ENCODE measurements around the gene CARS2. TPM values are rescaled to one million over a fixed set of nuclear protein-coding genes. Genes with fewer than 3 reads are reported as not detected.
"Not testable (repeated sequence)": the region's sequence is repeated elsewhere in the genome, so short reads cannot be mapped to it uniquely, and the experiment has no call there.

The CARS2 gene
- total and polyA plus RNA-seq, 2 experiments from 2014 or later, result 39.0 to 53.5 TPM

- TF ChIP-seq REST (IDR thresholded peaks at IDR 0.05; ENCODE audit: unreplicated experiment) (no peak), EZH2phosphoT487 (IDR thresholded peaks at IDR 0.05; ENCODE audit: unreplicated experiment) (no peak), CTCF (conservative IDR thresholded peaks at IDR 0.05; ENCODE audit: low read depth in 2 of 2) (no peak)
Observed at GRCh38 chr13:110702089-110702488, 3.8 kb downstream of the CARS2 start (continued).

DNA sequence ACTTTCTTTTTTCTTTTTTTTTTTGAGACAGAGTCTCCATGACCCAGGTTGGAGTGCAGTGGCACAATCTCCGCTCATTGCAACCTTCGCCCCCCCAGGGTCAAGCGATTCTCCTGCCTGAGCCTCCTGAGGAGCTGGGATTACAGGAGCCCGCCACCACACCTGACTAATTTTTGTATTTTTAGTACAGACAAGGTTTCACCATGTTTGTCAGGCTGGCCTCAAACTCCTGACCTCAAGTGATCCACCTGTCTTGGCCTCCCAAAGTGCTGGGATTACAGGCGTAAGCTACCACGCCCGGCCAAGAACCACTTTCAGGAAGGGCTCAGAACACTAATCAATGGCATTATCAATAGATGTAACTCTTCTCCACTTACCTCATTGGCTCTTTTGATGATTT is 4.9 kb downstream of the CARS2 start:
- Mint-ChIP-seq H3K36me3 (ENCODE audit: low read depth) (peaks cover 49% of the 10 kb centered on the region), H3K4me1 (peaks cover 16% of the 10 kb centered on the region)
- not testable (repeated sequence) for ATAC-seq; H3K27me3 Mint-ChIP-seq (ENCODE audit: insufficient read depth, low read depth, poor library complexity); H3K27ac Mint-ChIP-seq; H3K9me2 ChIP-seq (ENCODE audit: insufficient read depth); DNase-seq (ENCODE audit: low spot score); H2AFZ ChIP-seq; H4K20me1 ChIP-seq (replicated peaks; ENCODE audit: insufficient read depth); H3K27ac ChIP-seq (ENCODE audit: low read depth); H3K4me3 ChIP-seq; H3K9me3 Mint-ChIP-seq; H3K27me3 ChIP-seq (ENCODE audit: insufficient read depth); H3F3A ChIP-seq (replicated peaks; ENCODE audit: low read depth); H3K4me3 Mint-ChIP-seq; H3K4me1 ChIP-seq (ENCODE audit: insufficient read depth); H3K4me2 ChIP-seq
- peaks cover 24% of the 10 kb centered on the region for H3K79me2 ChIP-seq (replicated peaks; ENCODE audit: insufficient read depth)
- H3K36me3 ChIP-seq (ENCODE audit: insufficient read depth), result peaks cover 17% of the 10 kb centered on the region

- Histone ChIP-seq H3K4me3 (no peak overlapping the region), H3K27ac (ENCODE audit: low read depth) (no peak overlapping the region), H4K20me1 (replicated peaks; ENCODE audit: insufficient read depth) (0 out of 2 replicates have a peak, but pooled peaks cover 7% of the 10 kb centered on the region), H3K27me3 (ENCODE audit: insufficient read depth) (no peaks in the 10 kb centered on the region), H3K36me3 (ENCODE audit: insufficient read depth) (peaks cover 17% of the 10 kb centered on the region), H2AFZ (no peak overlapping the region), H3K4me1 (ENCODE audit: insufficient read depth) (peaks cover 6% of the 10 kb centered on the region; the same call in 1 of the 2 replicates), H3K4me2 (no peak overlapping the region), H3K9me2 (ENCODE audit: insufficient read depth) (no peaks in the 10 kb centered on the region), H3K79me2 (replicated peaks; ENCODE audit: insufficient read depth) (peaks cover 24% of the 10 kb centered on the region), H3F3A (replicated peaks; ENCODE audit: low read depth) (no peaks in the 10 kb centered on the region)
- Mint-ChIP-seq H3K9me3 (no peaks in the 10 kb centered on the region), H3K36me3 (ENCODE audit: low read depth) (peaks cover 51% of the 10 kb centered on the region), H3K4me3 (no peak overlapping the region), H3K27ac (no peak overlapping the region), H3K27me3 (ENCODE audit: insufficient read depth, low read depth, poor library complexity) (peaks cover 2% of the 10 kb centered on the region), H3K4me1 (peaks cover 16% of the 10 kb centered on the region)
- no peak for ATAC-seq
- no peak for DNase-seq (ENCODE audit: low spot score)
- no peak for TF ChIP-seq EZH2 (IDR thresholded peaks at IDR 0.05; ENCODE audit: low read depth, unreplicated experiment)
- no peak for TF ChIP-seq STAT1 (IDR thresholded peaks at IDR 0.05; ENCODE audit: unreplicated experiment)
- TF ChIP-seq POLR2AphosphoS5 (IDR thresholded peaks at IDR 0.05; ENCODE audit: low read depth), result no peak
- TF ChIP-seq CREB1 (CRISPR knock-in tag; IDR thresholded peaks at IDR 0.05; ENCODE audit: low read depth), result no peak
- TF ChIP-seq ZNF462 (CRISPR knock-in tag; IDR thresholded peaks at IDR 0.05), result no peak
- no peak for TF ChIP-seq ZNF331 (CRISPR knock-in tag; IDR thresholded peaks at IDR 0.05; ENCODE audit: low read depth)
- TF ChIP-seq EZH2phosphoT487 (IDR thresholded peaks at IDR 0.05; ENCODE audit: unreplicated experiment), result no peak
Observed at GRCh38 chr13:110700641-110701040, 5.3 kb downstream of the CARS2 start.

All from GM23338 (cell line).